Measurements from ENCODE around the gene MAP4K2. TPM values are rescaled to one million over a fixed set of nuclear protein-coding genes. Genes with fewer than 3 reads are reported as not detected.
A peak's percentile ranks its signal among the peaks of the same experiment; 100 is the strongest.

MAP4K2 gene
- total and polyA plus RNA-seq, 9 of the 15 experiments (the other 6 are each of a cell fraction or from before 2014, with no cell fraction given), result 0.13 to 14.5 (median 7.3) TPM

- ATAC-seq, result peak; percentile 73
- FAIRE-seq, result no peak
- Histone ChIP-seq H3K36me3 (ENCODE audit: control insufficient read depth, insufficient read depth, low read length) (no peaks in the 10 kb centered on the region), H3K9me1 (ENCODE audit: control insufficient read depth, insufficient read depth, low read length) (no peaks in the 10 kb centered on the region), H3K4me2 (ENCODE audit: insufficient read depth, low read length) (peak overlapping the region; percentile 77), H3K27ac (ENCODE audit: extremely low read depth, low read depth, low read length) (peak overlapping the region; percentile 42; the same call in 2 of the 3 replicates), H4K20me1 (replicated peaks; ENCODE audit: control insufficient read depth, insufficient read depth, low read length) (no peaks in the 10 kb centered on the region; the same call in 1 of the 2 replicates), H3K4me3 (peak overlapping the region; percentile 54), H3K27me3 (ENCODE audit: control insufficient read depth in 2 of 2, insufficient read depth in 2 of 2, low read length in 2 of 2) (no peaks in the 10 kb centered on the region; a peak in 1 of 5 replicates), H3K4me1 (replicated peaks in 1 of 2; ENCODE audit: control insufficient read depth in 2 of 2, insufficient read depth in 2 of 2, low read length in 2 of 2) (peaks cover 12 to 71% of the 10 kb centered on the region in 2 experiments; a peak in 3 of 5 replicates), H2AFZ (ENCODE audit: low read depth, low read length) (peak overlapping the region; percentile 95), H3K79me2 (ENCODE audit: control insufficient read depth, insufficient read depth, low read length) (no peaks in the 10 kb centered on the region), H3K9ac (ENCODE audit: insufficient read depth in 1 of 2, low read depth in 2 of 2, low read length in 2 of 2) (peak overlapping the region; percentile 54 to 90; a peak in 3 of 4 replicates), H3K9me3 (replicated peaks; ENCODE audit: control insufficient read depth, insufficient read depth, low read depth, low read length) (no peaks in the 10 kb centered on the region)
- in situ Hi-C loops (cut with MboI), result no loop called here
- intact Hi-C loops (cut with micrococcal nuclease), result loop anchor here (1.0 to 5.0 kb wide), 4 partner anchors 24 to 86 kb away; partner anchors contain the start of gene SF1
- no TSS peak for BruUV-seq (replicated peaks)
- WGBS (ENCODE audit: insufficient coverage, low coverage, missing lambda C conversion rate), result 4% methylated on average over 17 of the region's 58 CpGs
- POLR2A ChIA-PET, result interaction anchor here (0.5 to 1.6 kb wide), 11 partner anchors 10 to 757 kb away, joined by 3 to 6 read pairs (median 4); partner anchors contain the start of gene SF1
- peak; percentile 80 to 94 (median 90) for DNase-seq (ENCODE audit: extremely low read depth in 1 of 4, low spot score in 3 of 4)
- CTCF ChIA-PET (ENCODE audit: low intra/inter-chr PET ratio), result interaction anchor here (0.6 to 1.7 kb wide), 6 partner anchors 24 to 305 kb away, joined by 3 to 13 read pairs (median 4); no protein-coding TSS in a partner anchor
- TF ChIP-seq ZNF263 (CRISPR knock-in tag; IDR thresholded peaks at IDR 0.05; ENCODE audit: borderline replicate concordance) (no peak), ZKSCAN3 (CRISPR knock-in tag; IDR thresholded peaks at IDR 0.05) (no peak), HNRNPH1 (optimal IDR thresholded peaks at IDR 0.05; ENCODE audit: low read depth, low read length) (no peak), POLR3A (IDR thresholded peaks at IDR 0.05; ENCODE audit: borderline replicate concordance, extremely low read depth, insufficient read depth, insufficient read length) (no peak), TBP (optimal IDR thresholded peaks at IDR 0.05; ENCODE audit: low read depth, low read length) (peak; percentile 21), TAF1 (IDR thresholded peaks at IDR 0.05; ENCODE audit: control insufficient read depth, extremely low read depth, insufficient read depth, low read length, severe bottlenecking) (peak; percentile 30), ZNF780A (CRISPR knock-in tag; IDR thresholded peaks at IDR 0.05) (no peak), POLR2A (conservative IDR thresholded peaks at IDR 0.05) (no peak), GABPA (tag; conservative IDR thresholded peaks at IDR 0.05; ENCODE audit: low read depth) (peak; percentile 61; the same call in 1 of the 2 replicates), RHOXF2B (CRISPR knock-in tag; conservative IDR thresholded peaks at IDR 0.05) (no peak), HMGN3 (IDR thresholded peaks at IDR 0.05; ENCODE audit: borderline replicate concordance, extremely low read depth, insufficient read length, low read depth, low read length) (peak; percentile 48), MTA1 (IDR thresholded peaks at IDR 0.05; ENCODE audit: borderline replicate concordance) (peak; percentile 63; the same call in 1 of the 2 replicates), STAT5B (CRISPR knock-in tag; IDR thresholded peaks at IDR 0.05) (no peak), NFRKB (IDR thresholded peaks at IDR 0.05; ENCODE audit: low read depth) (no peak), ZNF395 (CRISPR knock-in tag; IDR thresholded peaks at IDR 0.05) (no peak), ETV1 (tag; conservative IDR thresholded peaks at IDR 0.05; ENCODE audit: low read depth) (peak; percentile 45), BCL6 (CRISPR knock-in tag; IDR thresholded peaks at IDR 0.05) (no peak), HNRNPLL (IDR thresholded peaks at IDR 0.05; ENCODE audit: low read depth, low read length, poor library complexity, severe bottlenecking) (no peak), RAD21 (CRISPR knock-in tag; conservative IDR thresholded peaks at IDR 0.05 in 1 of 2, IDR thresholded peaks at IDR 0.05 in 1 of 2) (peak; percentile 47 to 51; a peak in 3 of 4 replicates), CXXC5 (CRISPR knock-in tag; IDR thresholded peaks at IDR 0.05) (peak; percentile 45; the same call in 1 of the 2 replicates)
- TF ChIP-seq, protein P1, sequence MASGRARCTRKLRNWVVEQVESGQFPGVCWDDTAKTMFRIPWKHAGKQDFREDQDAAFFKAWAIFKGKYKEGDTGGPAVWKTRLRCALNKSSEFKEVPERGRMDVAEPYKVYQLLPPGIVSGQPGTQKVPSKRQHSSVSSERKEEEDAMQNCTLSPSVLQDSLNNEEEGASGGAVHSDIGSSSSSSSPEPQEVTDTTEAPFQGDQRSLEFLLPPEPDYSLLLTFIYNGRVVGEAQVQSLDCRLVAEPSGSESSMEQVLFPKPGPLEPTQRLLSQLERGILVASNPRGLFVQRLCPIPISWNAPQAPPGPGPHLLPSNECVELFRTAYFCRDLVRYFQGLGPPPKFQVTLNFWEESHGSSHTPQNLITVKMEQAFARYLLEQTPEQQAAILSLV (tag; IDR thresholded peaks at IDR 0.05), result no peak
Measured at GRCh38 chr11:64742889-64743590, 60.0 kb downstream of the MAP4K2 start.

Measured in K562 (cell line).